HUES6 (cell line): ENCODE results near the gene DUS1L.
"Not testable (repeated sequence)": the region's sequence is repeated elsewhere in the genome, so short reads cannot be mapped to it uniquely, and the experiment has no call there.

Experiments used
- H3K27ac ChIP-seq: 2 replicates; pipeline ENCODE4 v1.7.0; 2013; ENCODE audit warnings: low read depth, mild to moderate bottlenecking, low read length, inconsistent platforms
- H3K27me3 ChIP-seq: 2 replicates; pipeline ENCODE4 v1.6.1; 2013; ENCODE audit warnings: low read length; ENCODE audit not compliant: control insufficient read depth, insufficient read depth
- H3K36me3 ChIP-seq: 2 replicates; pipeline ENCODE4 v1.6.1; 2013; ENCODE audit warnings: low read length; ENCODE audit not compliant: control insufficient read depth, insufficient read depth
- H3K4me1 ChIP-seq: 2 replicates; pipeline ENCODE4 v1.6.1; 2013; ENCODE audit warnings: low read length; ENCODE audit not compliant: control insufficient read depth, insufficient read depth
- H3K4me3 ChIP-seq: 2 replicates; pipeline ENCODE4 v1.5.1; 2013; ENCODE audit warnings: low read depth, low read length
- H3K9ac ChIP-seq: one replicate; pipeline ENCODE4 v1.6.1; 2013; ENCODE audit warnings: mild to moderate bottlenecking, low read length
- H3K9me3 ChIP-seq: 2 replicates; pipeline ENCODE4 v1.6.1; 2013; ENCODE audit warnings: low read depth, low read length; ENCODE audit not compliant: control insufficient read depth, insufficient read depth

The DUS1L gene

DNA sequence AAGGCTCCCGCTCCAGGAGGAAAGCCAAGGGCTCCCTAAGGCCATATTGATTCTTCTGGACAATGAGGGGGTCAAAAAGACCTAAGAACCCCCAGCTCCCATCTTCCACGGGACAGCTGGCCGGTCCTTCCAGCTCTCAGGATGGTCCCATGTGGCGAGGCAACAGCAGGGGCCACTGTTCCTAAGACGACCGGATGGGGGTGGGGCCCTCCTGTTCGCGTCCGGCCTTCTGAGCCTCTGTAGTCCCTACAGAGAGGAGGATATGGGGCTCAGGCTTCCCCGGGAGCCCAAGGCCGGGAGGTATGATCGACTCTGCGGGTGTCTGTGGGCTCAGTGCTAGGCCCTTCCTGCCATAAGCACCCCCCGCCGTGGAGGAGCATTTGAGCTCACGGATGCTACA lies 22.1 kb downstream of the DUS1L start:
- Histone ChIP-seq H3K9ac (no peak overlapping the region), H3K27ac (no peak overlapping the region), H3K27me3 (no peaks in the 10 kb centered on the region), H3K4me1 (peaks cover 9% of the 10 kb centered on the region; the same call in 1 of the 2 replicates), H3K36me3 (peaks cover 18% of the 10 kb centered on the region), H3K4me3 (no peak overlapping the region), H3K9me3 (no peaks in the 10 kb centered on the region)

DNA sequence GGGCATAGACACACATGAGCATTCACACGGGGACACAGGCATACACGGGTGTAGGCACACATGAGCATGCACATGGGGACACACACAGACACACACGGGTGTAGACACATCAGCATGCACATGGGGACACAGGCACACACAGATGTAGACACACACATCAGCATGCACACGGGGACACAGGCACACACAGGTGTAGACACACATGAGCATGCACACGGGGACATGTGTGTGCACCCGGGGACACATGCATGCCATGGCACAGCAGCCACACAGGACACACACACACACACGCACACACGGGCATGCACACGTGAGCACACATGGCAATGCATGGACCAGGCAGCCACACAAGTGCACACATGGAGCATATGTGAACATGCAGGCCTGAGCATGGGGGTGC lies 23.0 kb downstream of the DUS1L start:
- Histone ChIP-seq H3K9ac (no peak overlapping the region), H3K27me3 (no peaks in the 10 kb centered on the region), H3K4me1 (peaks cover 12% of the 10 kb centered on the region), H3K4me3 (no peak overlapping the region), H3K9me3 (no peaks in the 10 kb centered on the region), H3K36me3 (peaks cover 10% of the 10 kb centered on the region), H3K27ac (no peak overlapping the region)

DNA sequence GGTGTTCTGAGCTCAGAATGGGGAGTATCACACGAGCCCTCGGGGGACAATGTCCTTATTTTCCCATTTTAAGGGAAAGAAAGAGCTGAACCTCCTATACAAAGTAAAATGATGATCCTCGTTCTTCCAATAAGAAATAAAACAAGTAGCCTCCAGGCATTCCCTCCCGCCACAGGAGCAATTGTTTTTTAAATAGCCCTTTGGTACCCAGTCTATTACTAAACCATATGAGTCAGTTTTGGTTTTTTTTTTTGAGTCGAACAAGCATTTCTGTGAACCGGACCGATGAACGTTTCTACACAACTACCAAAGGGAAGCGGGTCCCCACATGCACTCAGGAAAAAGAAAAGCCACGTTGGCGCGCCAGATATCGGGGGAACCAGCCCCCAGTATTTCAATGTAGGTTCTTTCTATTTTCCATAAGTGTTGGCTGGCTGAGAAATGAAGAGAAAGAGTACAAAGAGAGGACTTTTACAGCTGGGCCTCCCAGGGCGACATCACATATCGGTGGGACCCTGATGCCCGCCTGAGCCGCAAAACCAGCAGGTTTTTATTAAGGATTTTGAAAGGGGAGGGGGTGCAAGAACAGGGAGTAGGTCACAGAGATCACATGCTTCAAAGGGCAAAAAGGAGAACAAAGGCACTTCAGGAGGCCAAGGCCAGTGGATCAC lies 24.3 kb downstream of the DUS1L start:
- Histone ChIP-seq H3K4me1 (peaks cover 16% of the 10 kb centered on the region), H3K4me3 (no peak overlapping the region), H3K27ac (no peak overlapping the region), H3K9ac (no peak overlapping the region), H3K9me3 (no peaks in the 10 kb centered on the region), H3K27me3 (no peaks in the 10 kb centered on the region), H3K36me3 (no peaks in the 10 kb centered on the region)

DNA sequence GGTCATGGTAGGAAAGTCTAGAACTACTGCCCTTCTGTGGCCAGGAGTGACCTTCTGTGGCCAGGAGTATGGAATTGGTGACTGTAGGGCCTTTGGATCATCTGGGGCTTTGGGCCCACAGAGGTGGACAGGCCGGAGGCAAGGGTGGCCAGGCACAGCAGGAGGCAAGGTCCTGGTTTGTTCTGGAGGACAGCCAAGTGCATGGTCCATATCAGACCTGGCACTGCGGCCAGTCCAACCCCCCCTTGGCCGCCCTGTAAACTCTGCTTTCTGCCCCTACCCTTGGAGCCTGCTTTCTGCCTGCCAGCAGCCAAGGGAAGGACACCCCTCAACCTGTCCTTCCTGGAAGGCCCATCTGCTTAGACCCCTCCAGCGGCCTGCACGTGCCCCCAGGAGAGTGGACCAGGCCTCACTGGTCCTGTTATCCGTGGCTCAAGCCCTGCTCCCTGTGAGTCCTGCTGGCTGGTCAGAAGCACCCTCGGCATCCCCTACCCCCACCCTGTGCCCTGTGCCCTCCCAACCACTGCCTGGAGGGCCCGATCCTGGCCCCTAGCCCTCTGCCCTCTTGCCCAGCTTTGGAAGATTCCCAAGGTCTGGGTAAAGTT lies 25.8 kb downstream of the DUS1L start:
- peaks cover 7% of the 10 kb centered on the region; the same call in 1 of the 2 replicates for H3K36me3 ChIP-seq
- no peaks in the 10 kb centered on the region for H3K9me3 ChIP-seq
- no peak overlapping the region for H3K9ac ChIP-seq
- peaks cover 16% of the 10 kb centered on the region for H3K4me1 ChIP-seq
- no peak overlapping the region for H3K27ac ChIP-seq
- no peaks in the 10 kb centered on the region for H3K27me3 ChIP-seq
- H3K4me3 ChIP-seq, result no peak overlapping the region

DNA sequence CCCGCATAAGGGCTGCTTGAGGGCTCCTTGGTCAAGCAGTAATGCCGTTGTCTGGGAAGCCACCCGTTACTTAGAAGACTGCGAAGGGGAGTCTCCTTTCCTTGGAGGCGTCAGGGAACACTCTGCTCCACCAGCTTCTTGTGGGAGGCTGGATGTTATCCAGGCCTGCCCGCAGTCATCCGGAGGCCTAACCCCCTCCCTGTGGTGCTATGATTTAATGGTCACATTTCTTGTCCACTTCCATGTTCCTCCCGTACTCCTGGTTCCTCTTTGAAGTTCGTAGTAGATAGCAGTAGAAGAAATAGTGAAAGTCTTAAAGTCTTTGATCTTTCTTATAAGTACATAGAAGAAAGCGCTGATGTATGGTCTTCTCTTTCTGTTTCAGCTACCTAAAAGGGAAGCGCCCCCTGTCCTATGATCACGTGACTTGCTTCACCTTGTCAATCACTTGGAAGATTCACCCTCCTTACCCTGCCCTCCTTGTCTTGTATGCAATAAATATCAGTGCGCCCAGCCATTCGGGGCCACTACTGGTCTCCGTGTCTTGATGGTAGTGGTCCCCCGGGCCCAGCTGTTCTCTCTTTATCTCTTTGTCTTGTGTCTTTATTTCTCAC lies 26.7 kb downstream of the DUS1L start:
- not testable (repeated sequence) for H3K4me3 ChIP-seq, H3K27ac ChIP-seq, H3K36me3 ChIP-seq, H3K9ac ChIP-seq, H3K27me3 ChIP-seq, H3K9me3 ChIP-seq
- peaks cover 21% of the 10 kb centered on the region for H3K4me1 ChIP-seq

DNA sequence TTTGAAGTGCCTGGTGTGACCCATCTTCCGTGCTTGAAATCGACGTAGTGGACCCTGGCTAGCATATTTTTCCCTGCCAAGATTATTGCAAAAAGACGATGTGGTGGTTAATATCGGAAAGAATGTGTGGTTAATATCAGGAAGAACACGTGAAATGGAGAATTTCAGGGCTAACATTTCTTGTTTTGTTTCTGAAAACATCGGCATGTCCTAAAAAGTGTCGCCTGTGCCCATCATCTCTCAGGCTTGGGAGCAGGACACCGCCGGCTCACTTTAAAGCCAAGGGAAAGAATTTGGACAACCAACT lies 27.8 kb downstream of the DUS1L start:
- Histone ChIP-seq H3K9me3 (no peaks in the 10 kb centered on the region), H3K4me1 (peaks cover 14% of the 10 kb centered on the region), H3K27me3 (no peaks in the 10 kb centered on the region), H3K9ac (no peak overlapping the region), H3K4me3 (peak overlapping the region; percentile 36), H3K36me3 (peaks cover 7% of the 10 kb centered on the region; the same call in 1 of the 2 replicates), H3K27ac (no peak overlapping the region)

DNA sequence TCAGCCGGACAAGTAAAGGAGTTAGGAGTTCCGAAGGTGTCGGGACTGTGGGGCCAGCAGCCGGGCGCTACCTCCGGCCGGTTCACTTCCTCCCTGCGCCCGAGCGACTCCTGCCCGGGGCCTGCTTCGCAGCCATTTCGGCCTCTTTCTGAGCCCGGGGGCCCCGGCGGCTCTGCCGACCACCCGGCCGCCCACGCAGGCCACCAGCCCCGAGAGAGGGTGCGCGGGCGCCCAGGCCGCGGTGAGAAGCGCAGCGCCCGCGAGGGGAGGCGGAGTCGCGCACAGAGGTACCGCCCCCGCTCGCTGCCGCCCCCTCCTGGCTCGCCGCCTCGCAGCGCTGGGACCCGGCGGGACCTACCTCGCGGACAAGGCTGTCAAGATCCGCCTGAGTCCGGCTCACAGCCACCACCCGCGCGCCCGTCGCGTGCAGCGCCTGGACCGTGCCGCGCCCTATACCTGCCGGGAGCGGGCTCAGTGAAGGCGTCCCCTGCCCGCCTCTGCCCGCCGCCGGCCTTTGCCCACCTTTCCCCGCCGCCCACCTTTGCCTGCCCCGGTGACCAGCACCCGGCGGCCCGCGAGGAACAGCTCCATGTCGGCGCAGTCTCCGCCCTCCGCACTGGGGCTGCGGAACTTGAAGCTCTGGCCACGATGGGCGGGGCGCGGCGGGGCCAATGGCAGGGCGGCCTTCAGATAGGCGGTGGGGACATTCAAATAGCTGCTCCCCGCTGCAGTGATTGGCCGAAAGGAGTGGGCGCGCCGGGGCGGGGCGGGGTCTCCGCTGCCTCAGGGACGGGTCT lies 28.3 kb downstream of the DUS1L start, which contains the start of gene DCXR:
DCXR (minus strand) TSS at position 606 of the 797 bp plus-strand sequence; CDS start at position 591, 15 bp downstream.
- H3K27me3 ChIP-seq, result no peaks in the 10 kb centered on the region
- no peaks in the 10 kb centered on the region for H3K9me3 ChIP-seq
- peaks cover 7% of the 10 kb centered on the region; the same call in 1 of the 2 replicates for H3K36me3 ChIP-seq
- H3K4me1 ChIP-seq, result peaks cover 19% of the 10 kb centered on the region
- peak within 1 kb of the TSS; percentile 66 for H3K4me3 ChIP-seq
- peak within 1 kb of the TSS; percentile 46 for H3K9ac ChIP-seq
- H3K27ac ChIP-seq, result no peak within 1 kb of the TSS

DNA sequence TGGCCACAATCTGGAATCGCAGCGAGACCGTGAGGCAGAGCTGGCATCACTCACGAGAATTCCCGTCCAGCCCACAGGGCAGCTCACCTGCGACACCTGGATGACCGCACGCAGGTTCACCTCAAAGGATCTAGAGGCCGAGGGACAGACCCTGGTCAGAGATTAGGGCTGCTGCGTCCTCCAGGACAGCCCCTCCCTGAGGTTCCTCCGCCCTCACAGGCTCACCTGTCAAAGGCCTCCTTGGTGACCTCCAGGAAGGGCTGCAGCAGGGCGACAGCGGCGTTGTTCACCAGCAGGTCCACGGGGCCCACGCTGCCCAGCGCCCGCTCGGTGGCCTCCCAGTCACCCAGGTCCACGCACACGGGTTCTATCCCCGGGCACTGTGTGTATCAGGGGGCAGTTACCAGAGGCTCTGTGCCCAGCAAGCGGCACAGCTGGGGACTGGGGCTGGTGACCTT lies 28.9 kb downstream of the DUS1L start:
- Histone ChIP-seq H3K27ac (no peak overlapping the region), H3K9ac (peak overlapping the region; percentile 46), H3K36me3 (peaks cover 7% of the 10 kb centered on the region; the same call in 1 of the 2 replicates), H3K4me3 (peak overlapping the region; percentile 66), H3K9me3 (no peaks in the 10 kb centered on the region), H3K27me3 (no peaks in the 10 kb centered on the region), H3K4me1 (peaks cover 22% of the 10 kb centered on the region)

DNA sequence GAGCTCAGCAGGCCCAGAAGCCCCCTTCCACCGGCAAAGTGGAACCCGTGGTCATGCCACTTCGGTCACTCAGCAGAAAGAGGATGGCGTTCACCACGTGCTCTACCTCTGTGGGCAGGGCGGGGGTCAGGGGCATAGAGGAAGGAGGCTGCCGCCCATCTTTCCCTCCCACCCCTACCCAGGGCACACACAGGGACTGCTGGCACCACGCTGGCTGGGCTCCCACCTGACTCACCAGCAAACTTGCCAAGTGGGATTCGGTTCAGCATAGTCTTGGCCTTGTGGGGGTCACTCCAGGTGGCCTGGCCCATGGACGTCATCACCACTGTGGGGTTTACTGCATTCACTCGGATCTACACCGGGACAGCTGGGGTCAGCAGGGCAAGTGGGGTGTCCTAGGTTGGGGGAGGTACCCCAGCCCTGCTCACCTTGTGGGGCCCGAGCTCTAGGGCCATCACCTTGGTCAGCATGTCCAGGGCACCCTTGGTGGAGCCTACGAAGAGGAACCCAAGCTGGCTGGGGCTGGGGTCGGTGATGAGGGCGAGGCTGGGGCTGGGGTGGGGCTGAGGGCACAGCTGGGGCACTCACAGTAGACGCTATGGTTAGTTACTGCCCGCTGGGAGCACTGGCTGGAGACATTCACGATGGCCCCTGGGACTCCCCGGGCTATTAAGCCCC lies 29.5 kb downstream of the DUS1L start:
- no peak overlapping the region for H3K27ac ChIP-seq
- peak overlapping the region; percentile 66 for H3K4me3 ChIP-seq
- H3K9me3 ChIP-seq, result no peaks in the 10 kb centered on the region
- no peak overlapping the region for H3K9ac ChIP-seq
- H3K36me3 ChIP-seq, result peaks cover 7% of the 10 kb centered on the region; the same call in 1 of the 2 replicates
- no peaks in the 10 kb centered on the region for H3K27me3 ChIP-seq
- peaks cover 22% of the 10 kb centered on the region for H3K4me1 ChIP-seq

DNA sequence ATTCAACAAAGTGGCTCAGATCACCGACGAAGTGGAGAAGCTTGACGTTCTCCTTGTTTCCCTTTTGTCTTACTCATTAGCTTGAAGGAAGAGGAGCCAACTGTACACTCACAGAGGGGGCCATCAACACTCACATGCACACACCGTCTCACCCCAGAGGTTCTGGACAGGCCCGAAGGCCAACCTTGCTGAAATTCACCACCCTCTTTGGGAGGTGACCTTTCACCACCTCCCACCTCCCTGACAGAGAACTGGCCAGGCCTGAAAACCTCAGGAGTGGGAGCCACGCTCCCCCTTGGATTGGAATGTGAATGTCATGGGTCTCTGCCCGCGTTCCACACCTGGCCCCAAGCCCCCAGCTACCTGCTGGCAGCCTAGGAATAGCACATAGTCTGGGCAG lies 30.1 kb downstream of the DUS1L start:
- H3K27ac ChIP-seq, result no peak overlapping the region
- H3K27me3 ChIP-seq, result no peaks in the 10 kb centered on the region
- H3K4me1 ChIP-seq, result peaks cover 22% of the 10 kb centered on the region
- no peaks in the 10 kb centered on the region for H3K9me3 ChIP-seq
- H3K36me3 ChIP-seq, result peaks cover 7% of the 10 kb centered on the region; the same call in 1 of the 2 replicates
- H3K4me3 ChIP-seq, result no peak overlapping the region
- no peak overlapping the region for H3K9ac ChIP-seq
